IMR-90 (cell line): Measurements from ENCODE around the gene ESYT3. TPM values are rescaled to one million over a fixed set of nuclear protein-coding genes. Genes with fewer than 3 reads are reported as not detected.

Experiments used
- ATAC-seq: fragments of 200-7000 bp; cut with Tn5 transposase; 2 replicates; pipeline ENCODE4 v1.9.1; 2020; ENCODE audit warnings: low read depth, mild to moderate bottlenecking, moderate library complexity
- BruUV-seq: library from RNA; stranded (reverse); fragments of 400-500 nt; replicated peaks from 2 replicates; lab custom pipeline; 2021; lab: Mats Ljungman, UMichigan
- CTCF ChIA-PET: fragments of 300-600 bp; formaldehyde crosslinking; extraction: SDS; loops from one replicate; lab custom pipeline; 2021; ENCODE audit warnings: antibody characterized with exemption; lab: Yijun Ruan, JAX
- POLR2A ChIA-PET: fragments of 300-600 bp; sonication (Branson Sonifier 250); formaldehyde crosslinking; loops from one replicate; lab custom pipeline; 2022; ENCODE audit warnings: antibody characterized with exemption; ENCODE audit not compliant: unreplicated experiment; lab: Charles Lee
- DNase-seq: peaks from one replicate; pipeline ENCODE4 v3.0.0; 2013
- H2AFZ ChIP-seq: replicated peaks from 2 replicates; pipeline ENCODE3; 2013; ENCODE audit warnings: low read length, mild to moderate bottlenecking; ENCODE audit not compliant: poor library complexity
- H2AK5ac ChIP-seq: 2 replicates; pipeline ENCODE4 v1.6.1; 2013; ENCODE audit warnings: low read depth, low read length, inconsistent platforms
- H2AK9ac ChIP-seq: replicated peaks from 2 replicates; pipeline ENCODE3; 2013; ENCODE audit warnings: mild to moderate bottlenecking, low read depth, low read length, moderate library complexity; ENCODE audit not compliant: poor library complexity
- H2BK120ac ChIP-seq: 2 replicates; pipeline ENCODE4 v1.6.1; 2013; ENCODE audit warnings: low read depth, low read length, inconsistent platforms
- H2BK15ac ChIP-seq: 3 replicates; pipeline ENCODE4 v1.6.1; 2013; ENCODE audit warnings: low read depth, low read length, inconsistent platforms
- H2BK20ac ChIP-seq: 2 replicates; pipeline ENCODE4 v1.6.1; 2013; ENCODE audit warnings: low read depth, mild to moderate bottlenecking, inconsistent platforms, low read length, moderate library complexity
- H2BK5ac ChIP-seq: 2 replicates; pipeline ENCODE4 v1.6.1; 2013; ENCODE audit warnings: mild to moderate bottlenecking, low read depth, low read length, inconsistent platforms; ENCODE audit not compliant: poor library complexity, severe bottlenecking
- H3K14ac ChIP-seq: replicated peaks from 2 replicates; pipeline ENCODE4 v1.6.1; 2013; ENCODE audit warnings: low read depth, low read length, inconsistent platforms
- H3K18ac ChIP-seq: 2 replicates; pipeline ENCODE4 v1.6.1; 2013; ENCODE audit warnings: low read depth, low read length, control low read depth
- H3K23ac ChIP-seq: 2 replicates; pipeline ENCODE4 v1.6.1; 2013; ENCODE audit warnings: low read depth, low read length, inconsistent platforms
- H3K27ac ChIP-seq: 2 replicates; pipeline ENCODE4 v1.5.1; 2013; ENCODE audit warnings: mild to moderate bottlenecking, control low read depth, low read length; ENCODE audit not compliant: insufficient read depth
- H3K27me3 ChIP-seq: 2 replicates; pipeline ENCODE4 v1.6.1; 2013; ENCODE audit warnings: low read length; ENCODE audit not compliant: control insufficient read depth, insufficient read depth
- H3K36me3 ChIP-seq: 2 replicates; pipeline ENCODE4 v1.6.1; 2013; ENCODE audit warnings: low read length, mixed read lengths; ENCODE audit not compliant: control insufficient read depth, insufficient read depth
- H3K4ac ChIP-seq: 2 replicates; pipeline ENCODE4 v1.6.1; 2013; ENCODE audit warnings: low read depth, low read length, inconsistent platforms
- H3K4me1 ChIP-seq: 2 replicates; pipeline ENCODE4 v1.6.1; 2013; ENCODE audit warnings: low read length, mixed read lengths; ENCODE audit not compliant: control insufficient read depth, insufficient read depth
- H3K4me2 ChIP-seq: 2 replicates; pipeline ENCODE4 v1.6.1; 2013; ENCODE audit warnings: low read depth, mild to moderate bottlenecking, control low read depth, low read length, moderate library complexity
- H3K4me3 ChIP-seq: 2 replicates; pipeline ENCODE4 v1.5.1; 2013; ENCODE audit warnings: low read depth, mild to moderate bottlenecking, control low read depth, low read length, moderate library complexity; ENCODE audit not compliant: insufficient read depth
- H3K56ac ChIP-seq: 2 replicates; pipeline ENCODE4 v1.6.1; 2013; ENCODE audit warnings: low read length, inconsistent platforms; ENCODE audit not compliant: insufficient read depth; ENCODE audit errors: extremely low read depth
- H3K79me1 ChIP-seq, 2 experiments: 2 replicates each; pipeline ENCODE4 v1.6.1; 2013; ENCODE audit warnings: low read length in 2 of 2, inconsistent platforms in 1 of 2, low read depth in 1 of 2
- H3K9ac ChIP-seq: 2 replicates; pipeline ENCODE4 v1.6.1; 2013; ENCODE audit warnings: low read depth, low read length, control low read depth
- H3K9me1 ChIP-seq: 2 replicates; pipeline ENCODE4 v1.6.1; 2013; ENCODE audit warnings: low read length, inconsistent platforms; ENCODE audit not compliant: insufficient read depth
- H3K9me3 ChIP-seq: 2 replicates; pipeline ENCODE4 v1.6.1; 2013; ENCODE audit warnings: low read length; ENCODE audit not compliant: control insufficient read depth, insufficient read depth
- H4K20me1 ChIP-seq: 2 replicates; pipeline ENCODE4 v1.6.1; 2013; ENCODE audit warnings: low read length, inconsistent platforms; ENCODE audit not compliant: insufficient read depth
- H4K5ac ChIP-seq: 2 replicates; pipeline ENCODE4 v1.6.1; 2013; ENCODE audit warnings: mild to moderate bottlenecking, low read depth, low read length, control low read depth
- H4K8ac ChIP-seq, 2 experiments: 2 replicates each; pipeline ENCODE4 v1.6.1; 2013; ENCODE audit warnings: low read depth in 2 of 2, low read length in 2 of 2, control low read depth in 1 of 2, inconsistent platforms in 1 of 2
- H4K91ac ChIP-seq: 2 replicates; pipeline ENCODE4 v1.6.1; 2013; ENCODE audit warnings: low read depth, low read length, inconsistent platforms; ENCODE audit not compliant: insufficient read depth
- BHLHE40 ChIP-seq: fragments of 150-350 bp; IDR thresholded peaks from 2 replicates; pipeline ENCODE4 v1.6.1; 2016; ENCODE audit warnings: mild to moderate bottlenecking, low read depth, low read length
- CHD1 ChIP-seq: IDR thresholded peaks from 2 replicates; pipeline ENCODE4 v1.6.1; 2012; ENCODE audit warnings: low read depth, low read length, improper control_type of control experiment
- CTCF ChIP-seq: conservative IDR thresholded peaks from 2 replicates; pipeline ENCODE4 v1.5.1; 2012; ENCODE audit warnings: mild to moderate bottlenecking, low read depth, low read length, improper control_type of control experiment
- ELK1 ChIP-seq: fragments of 150-350 bp; IDR thresholded peaks from 2 replicates; pipeline ENCODE4 v1.6.1; 2016; ENCODE audit warnings: low read depth, mild to moderate bottlenecking, low read length, moderate library complexity, borderline replicate concordance
- FOS ChIP-seq: fragments of 150-350 bp; IDR thresholded peaks from 2 replicates; pipeline ENCODE4 v1.6.1; 2016; ENCODE audit warnings: low read depth, low read length
- MAFK ChIP-seq: IDR thresholded peaks from 2 replicates; pipeline ENCODE4 v1.6.1; 2012; ENCODE audit warnings: low read depth, low read length, improper control_type of control experiment
- MAZ ChIP-seq: IDR thresholded peaks from 2 replicates; pipeline ENCODE4 v1.6.1; 2012; ENCODE audit warnings: low read depth, mild to moderate bottlenecking, low read length, improper control_type of control experiment, moderate library complexity, borderline replicate concordance
- MXI1 ChIP-seq: IDR thresholded peaks from 2 replicates; pipeline ENCODE4 v1.6.1; 2012; ENCODE audit warnings: low read depth, mild to moderate bottlenecking, low read length, moderate library complexity, borderline replicate concordance
- NFE2L2 ChIP-seq: fragments of 150-350 bp; IDR thresholded peaks from 2 replicates; pipeline ENCODE4 v1.6.1; 2016; ENCODE audit warnings: low read depth, mild to moderate bottlenecking, low read length
- POLR2A ChIP-seq: IDR thresholded peaks from 2 replicates; pipeline ENCODE4 v1.6.1; 2012; ENCODE audit warnings: mild to moderate bottlenecking, low read depth, low read length
- RAD21 ChIP-seq: IDR thresholded peaks from 2 replicates; pipeline ENCODE4 v1.6.1; 2012; ENCODE audit warnings: low read length, improper control_type of control experiment
- RCOR1 ChIP-seq: IDR thresholded peaks from 2 replicates; pipeline ENCODE4 v1.6.1; 2012; ENCODE audit warnings: mild to moderate bottlenecking, low read length, improper control_type of control experiment; ENCODE audit not compliant: insufficient replicate concordance
- RFX5 ChIP-seq: IDR thresholded peaks from 2 replicates; pipeline ENCODE4 v1.8.0; 2012; ENCODE audit warnings: low read depth, mild to moderate bottlenecking, low read length, moderate library complexity
- SMC3 ChIP-seq: fragments of 150-350 bp; IDR thresholded peaks from 2 replicates; pipeline ENCODE4 v1.6.1; 2016; ENCODE audit warnings: low read depth, mild to moderate bottlenecking, antibody characterized with exemption, low read length, moderate library complexity
- USF2 ChIP-seq: fragments of 150-350 bp; IDR thresholded peaks from 2 replicates; pipeline ENCODE4 v1.6.1; 2017; ENCODE audit warnings: mild to moderate bottlenecking, antibody characterized with exemption, low read length, low read depth
- WGBS, 2 experiments: methylation state at CpG; one replicate each; pipeline versions ENCODE4 v1.1.5 to v1.1.7; 2013; ENCODE audit warnings: missing lambda C conversion rate in 2 of 2; ENCODE audit not compliant: insufficient read length in 1 of 2; ENCODE audit errors: extremely low coverage in 2 of 2; 5-methylcytosine and 5-hydroxymethylcytosine counted together
- dilution Hi-C: fragments of 300-500 bp; cut with HindIII; formaldehyde crosslinking; loops from one replicate; pipeline ENCODE4 v1.14.3; 2018; ENCODE audit warnings: low sequenced_read_pairs; ENCODE audit not compliant: unreplicated experiment
- in situ Hi-C: fragments of 300-500 bp; cut with MboI; formaldehyde crosslinking; loops from 3 replicates; pipeline ENCODE4 v1.14.3; 2019; ENCODE audit warnings: low sequenced_read_pairs, inconsistent platforms, mixed read lengths
- intact Hi-C: fragments of 100-400 bp; cut with micrococcal nuclease; formaldehyde crosslinking; loops from 2 replicates; pipeline ENCODE4 v1.10.0; 2022
- polyA plus RNA-seq, 3 experiments: library from polyadenylated mRNA; depleted of rRNA; stranded (reverse); fragments of >200 nt; gene quantifications; 2 replicates each; pipeline ENCODE4 v1.2.3, GENCODE V29; 2012; ENCODE audit warnings: low replicate concordance in 1 of 3
- total RNA-seq: library from RNA; depleted of rRNA; stranded (reverse); fragments of >200 nt; gene quantifications from 2 replicates; pipeline ENCODE4 v1.2.3, GENCODE V29; 2012

The ESYT3 gene
- total and polyA plus RNA-seq, 2 of the 4 experiments (the other 2 are of a cell fraction), result under 0.01 to 0.02 TPM

GRCh38 chr3:138384976-138385375 is 49.4 kb upstream of the ESYT3 start:
- no peak overlapping the region for H3K18ac ChIP-seq
- H2BK15ac ChIP-seq, result no peak overlapping the region
- ATAC-seq (no peak), DNase-seq (no peak)
- H2AK5ac ChIP-seq, result no peak overlapping the region
- no peak overlapping the region for H3K4me3 ChIP-seq
- H3K4me2 ChIP-seq, result no peak overlapping the region
- H3K9ac ChIP-seq, result no peak overlapping the region
- no peak overlapping the region for H4K8ac ChIP-seq
- TF ChIP-seq MXI1 (no peak), FOS (no peak), SMC3 (no peak), NFE2L2 (no peak), RAD21 (no peak), RFX5 (no peak), RCOR1 (no peak), MAZ (no peak), CHD1 (no peak), USF2 (no peak), CTCF (no peak), ELK1 (no peak), MAFK (no peak), POLR2A (no peak), BHLHE40 (no peak)
- H3K36me3 ChIP-seq, result no peaks in the 10 kb centered on the region
- H3K56ac ChIP-seq, result no peak overlapping the region
- H3K9me1 ChIP-seq, result peaks cover 31% of the 10 kb centered on the region
- H3K4me1 ChIP-seq, result peaks cover 21% of the 10 kb centered on the region
- dilution Hi-C loops, result no loop called here
- no peaks in the 10 kb centered on the region for H3K27me3 ChIP-seq
- H2BK120ac ChIP-seq, result no peak overlapping the region
- H4K5ac ChIP-seq, result no peak overlapping the region
- no peak overlapping the region for H2BK5ac ChIP-seq
- H3K9me3 ChIP-seq, result no peaks in the 10 kb centered on the region
- ChIA-PET POLR2A (no interaction called here), CTCF (no interaction called here)
- H2AFZ ChIP-seq, result no peak overlapping the region
- 100% methylated on average over 1 of the region's 5 CpGs; no CpG with 5 or more reads in 1 of the 2 experiments for WGBS, 2 experiments
- H3K27ac ChIP-seq, result no peak overlapping the region
- no peak overlapping the region for H3K14ac ChIP-seq
- peaks cover 39 to 66% of the 10 kb centered on the region in 2 experiments for H3K79me1 ChIP-seq
- H2BK20ac ChIP-seq, result no peak overlapping the region
- intact Hi-C loops, result no loop called here
- no TSS peak for BruUV-seq
- H4K91ac ChIP-seq, result no peak overlapping the region
- no peak overlapping the region for H3K23ac ChIP-seq
- H4K20me1 ChIP-seq, result 0 out of 2 replicates have a peak, but pooled peaks cover 3% of the 10 kb centered on the region
- no peak overlapping the region for H2AK9ac ChIP-seq
- in situ Hi-C loops, result no loop called here
- no peak overlapping the region for H3K4ac ChIP-seq
